HFF-Myc (cell line): ENCODE results near the gene CLDN19.

Experiments
- DNase-seq: peaks from one replicate; pipeline ENCODE4 v3.0.0-alpha.2; 2011; ENCODE audit warnings: low read depth; ENCODE audit errors: extremely low read depth
- H3K4me3 ChIP-seq: replicated peaks from 2 replicates; pipeline ENCODE4 v1.5.1; 2011; ENCODE audit warnings: low read depth, mild to moderate bottlenecking, control low read depth, low read length
- CTCF ChIP-seq: IDR thresholded peaks from 2 replicates; pipeline ENCODE4 v1.5.1; 2012; ENCODE audit warnings: mild to moderate bottlenecking, low read depth, low read length, control low read depth; ENCODE audit errors: missing control alignments

Gene CLDN19

GRCh38 chr1:42744148-42744413 lies 4.0 kb upstream of the CLDN19 start:
- TF ChIP-seq CTCF: no peak
- H3K4me3 ChIP-seq: no peak overlapping the region
- no peak for DNase-seq

- DNase-seq: no peak
- no peak overlapping the region for H3K4me3 ChIP-seq
- no peak for TF ChIP-seq CTCF
These were observed 3.5 kb upstream of the CLDN19 start for GRCh38 chr1:42743317-42744147.

DNA sequence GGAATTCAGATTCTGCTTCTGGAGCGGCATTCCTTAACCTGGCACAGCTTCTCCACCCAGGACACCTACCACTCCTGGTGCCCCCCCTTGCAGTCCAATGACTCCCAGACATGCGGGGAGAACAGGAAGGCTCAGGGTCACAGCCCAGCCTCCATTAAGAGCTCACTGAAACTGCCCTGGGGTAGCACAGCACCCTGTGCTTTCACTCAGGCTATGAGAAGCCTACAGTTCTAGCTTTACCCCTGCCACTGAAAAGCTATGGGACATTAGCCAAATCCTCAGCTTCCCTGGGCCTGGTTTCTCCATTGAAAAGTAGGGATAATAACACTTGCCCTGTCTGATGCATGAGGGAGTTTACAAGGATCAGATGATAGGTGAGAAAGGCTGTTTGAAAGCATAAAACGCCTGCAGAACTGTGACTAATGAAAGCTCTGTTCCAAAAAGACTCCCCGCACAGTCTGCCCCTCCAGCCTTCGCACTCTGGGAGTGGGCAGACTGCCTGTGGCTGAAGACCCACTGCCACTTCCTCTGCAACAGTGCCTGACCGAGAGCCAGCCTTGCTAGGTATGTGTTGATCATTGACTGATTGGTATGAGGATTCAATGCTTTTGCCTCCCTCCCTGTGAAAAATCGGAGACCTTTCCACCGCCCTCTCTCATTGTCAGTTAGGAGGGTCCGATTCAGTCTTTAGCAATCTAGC lies 2.7 kb upstream of the CLDN19 start:
- DNase-seq: no peak
- no peak for TF ChIP-seq CTCF
- H3K4me3 ChIP-seq: no peak overlapping the region

- H3K4me3 ChIP-seq: no peak overlapping the region
- no peak for DNase-seq
- TF ChIP-seq CTCF: no peak
These were observed 2.1 kb upstream of the CLDN19 start for GRCh38 chr1:42742141-42742540.

- DNase-seq: no peak
- no peak overlapping the region for H3K4me3 ChIP-seq
- no peak for TF ChIP-seq CTCF
These were observed 1.7 kb upstream of the CLDN19 start for GRCh38 chr1:42741706-42742105.

- H3K4me3 ChIP-seq: no peak overlapping the region
- no peak for TF ChIP-seq CTCF
- no peak for DNase-seq
These were observed 980 bp upstream of the CLDN19 start for GRCh38 chr1:42740851-42741580.
